ENCODE measurements around the gene KCTD7. TPM values are rescaled to one million over a fixed set of nuclear protein-coding genes. Genes with fewer than 3 reads are reported as not detected.
"Not testable (repeated sequence)": the region's sequence is repeated elsewhere in the genome, so short reads cannot be mapped to it uniquely, and the experiment has no call there.

Gene KCTD7
- total and polyA plus RNA-seq, 4 donors = 10.8 to 24.4 (median 13.1) TPM

GRCh38 chr7:66654275-66655112, 25.8 kb downstream of the KCTD7 start:
- no peaks in the 10 kb centered on the region for H3K4me1 ChIP-seq (ENCODE audit: control insufficient read depth in 1 of 2, insufficient read depth in 2 of 2, low read length in 2 of 2)
- peak overlapping the region; percentile 89 to 95 for H3K27ac ChIP-seq (ENCODE audit: low read depth in 1 of 2, low read length in 2 of 2)
- H3K27me3 ChIP-seq (ENCODE audit: control insufficient read depth in 1 of 2, insufficient read depth in 2 of 2, low read length in 1 of 2) = no peaks in the 10 kb centered on the region
- ATAC-seq (ENCODE audit: low FRiP score) (peak; percentile 99), DNase-seq (peak; percentile 99)
- WGBS, 2 donors = 0% methylated on average over 73 to 92 of the region's 92 CpGs
- no peaks in the 10 kb centered on the region for H3K36me3 ChIP-seq (ENCODE audit: control insufficient read depth in 1 of 2, insufficient read depth in 2 of 2, low read length in 1 of 2)
- peak overlapping the region; percentile 47 to 74 for H3K4me3 ChIP-seq (ENCODE audit: low read length in 2 of 2)
- H3K9me3 ChIP-seq (ENCODE audit: control insufficient read depth, low read length) = no peaks in the 10 kb centered on the region
- intact Hi-C loops (cut with DNase I) = loop anchor here (1.0 to 10.0 kb wide), 4 partner anchors 25 to 620 kb away; partner anchors contain the start of genes SBDS (in 1 of the 2) and TYW1 (in 1 of the 2)

DNA sequence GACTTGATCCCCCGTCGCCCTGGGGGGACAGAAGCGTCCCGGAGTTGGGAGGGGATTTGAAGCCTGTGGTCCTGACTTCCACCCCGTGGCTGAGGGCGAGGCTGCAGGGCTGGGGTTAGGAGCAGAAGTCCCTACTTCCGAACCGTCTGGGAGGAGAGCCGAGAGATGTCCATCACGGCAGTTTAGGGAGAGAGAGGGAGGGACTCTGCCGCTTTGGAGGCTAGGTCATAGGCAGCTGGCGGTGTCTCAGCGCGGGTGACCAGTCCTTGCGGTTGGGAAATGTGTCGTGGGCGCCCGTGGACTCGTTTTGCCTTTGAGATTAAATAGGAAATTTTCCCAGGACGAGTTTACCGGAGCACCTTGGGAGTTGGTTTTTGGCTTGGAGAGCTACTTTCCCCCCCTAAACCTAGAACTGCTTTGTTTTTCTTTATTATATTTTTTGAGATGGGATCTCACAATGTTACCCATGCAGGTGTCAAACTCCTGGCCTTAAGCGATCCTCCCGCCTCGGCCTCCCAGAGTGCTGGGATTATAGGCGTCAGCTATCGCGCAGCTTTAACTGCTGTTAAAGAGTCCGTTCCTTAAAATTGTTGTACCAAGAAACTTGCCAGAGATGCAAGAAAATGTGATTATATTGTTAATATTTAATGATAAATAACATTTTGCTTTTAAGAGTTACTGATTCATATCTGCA, 26.6 kb downstream of the KCTD7 start:
- H3K4me1 ChIP-seq (ENCODE audit: control insufficient read depth in 1 of 2, insufficient read depth in 2 of 2, low read length in 2 of 2); H3K36me3 ChIP-seq (ENCODE audit: control insufficient read depth in 1 of 2, insufficient read depth in 2 of 2, low read length in 1 of 2); H3K9me3 ChIP-seq (ENCODE audit: control insufficient read depth, low read length); H3K27me3 ChIP-seq (ENCODE audit: control insufficient read depth in 1 of 2, insufficient read depth in 2 of 2, low read length in 1 of 2): not testable (repeated sequence)
- peak overlapping the region; percentile 47 to 74 for H3K4me3 ChIP-seq (ENCODE audit: low read length in 2 of 2)
- DNase-seq (peak in 1 of 2 donors; percentile 83), ATAC-seq (ENCODE audit: low FRiP score) (peak; percentile 75)
- H3K27ac ChIP-seq (ENCODE audit: low read depth in 1 of 2, low read length in 2 of 2) = peak overlapping the region; percentile 89 to 95
- intact Hi-C loops (cut with DNase I) = loop anchor here in 1 of 2 donors (10.0 kb wide), 3 partner anchors 100 to 620 kb away; partner anchors contain the start of genes SBDS and TYW1
- WGBS, 2 donors = 3 to 4% methylated on average over 28 of the region's 28 CpGs

- not testable (repeated sequence) for H3K9me3 ChIP-seq (ENCODE audit: control insufficient read depth, low read length); H3K27me3 ChIP-seq (ENCODE audit: control insufficient read depth in 1 of 2, insufficient read depth in 2 of 2, low read length in 1 of 2); ATAC-seq (ENCODE audit: low FRiP score); H3K36me3 ChIP-seq (ENCODE audit: control insufficient read depth in 1 of 2, insufficient read depth in 2 of 2, low read length in 1 of 2); H3K4me1 ChIP-seq (ENCODE audit: control insufficient read depth in 1 of 2, insufficient read depth in 2 of 2, low read length in 2 of 2); H3K4me3 ChIP-seq (ENCODE audit: low read length in 2 of 2); DNase-seq; H3K27ac ChIP-seq (ENCODE audit: low read depth in 1 of 2, low read length in 2 of 2)
- WGBS, 2 donors = 39 to 54% methylated on average over 11 of the region's 11 CpGs
- intact Hi-C loops (cut with DNase I) = loop anchor here in 1 of 2 donors (10.0 kb wide), 3 partner anchors 101 to 621 kb away; partner anchors contain the start of genes SBDS and TYW1
These were observed 27.3 kb downstream of the KCTD7 start for GRCh38 chr7:66655826-66656485.

- WGBS, 2 donors = 50 to 70% methylated on average over 2 of the region's 2 CpGs
- no peak for ATAC-seq (ENCODE audit: low FRiP score)
- Histone ChIP-seq H3K36me3 (ENCODE audit: control insufficient read depth in 1 of 2, insufficient read depth in 2 of 2, low read length in 1 of 2) (no peaks in the 10 kb centered on the region), H3K9me3 (ENCODE audit: control insufficient read depth, low read length) (no peaks in the 10 kb centered on the region), H3K27ac (ENCODE audit: low read depth in 1 of 2, low read length in 2 of 2) (no peak overlapping the region), H3K4me1 (ENCODE audit: control insufficient read depth in 1 of 2, insufficient read depth in 2 of 2, low read length in 2 of 2) (no peaks in the 10 kb centered on the region), H3K27me3 (ENCODE audit: control insufficient read depth in 1 of 2, insufficient read depth in 2 of 2, low read length in 1 of 2) (no peaks in the 10 kb centered on the region), H3K4me3 (ENCODE audit: low read length in 2 of 2) (no peak overlapping the region)
- DNase-seq = no peak
- intact Hi-C loops (cut with DNase I) = loop anchor here in 1 of 2 donors (10.0 kb wide), 3 partner anchors 103 to 623 kb away; partner anchors contain the start of genes SBDS and TYW1
These were observed 29.1 kb downstream of the KCTD7 start for GRCh38 chr7:66657798-66658197.

DNA sequence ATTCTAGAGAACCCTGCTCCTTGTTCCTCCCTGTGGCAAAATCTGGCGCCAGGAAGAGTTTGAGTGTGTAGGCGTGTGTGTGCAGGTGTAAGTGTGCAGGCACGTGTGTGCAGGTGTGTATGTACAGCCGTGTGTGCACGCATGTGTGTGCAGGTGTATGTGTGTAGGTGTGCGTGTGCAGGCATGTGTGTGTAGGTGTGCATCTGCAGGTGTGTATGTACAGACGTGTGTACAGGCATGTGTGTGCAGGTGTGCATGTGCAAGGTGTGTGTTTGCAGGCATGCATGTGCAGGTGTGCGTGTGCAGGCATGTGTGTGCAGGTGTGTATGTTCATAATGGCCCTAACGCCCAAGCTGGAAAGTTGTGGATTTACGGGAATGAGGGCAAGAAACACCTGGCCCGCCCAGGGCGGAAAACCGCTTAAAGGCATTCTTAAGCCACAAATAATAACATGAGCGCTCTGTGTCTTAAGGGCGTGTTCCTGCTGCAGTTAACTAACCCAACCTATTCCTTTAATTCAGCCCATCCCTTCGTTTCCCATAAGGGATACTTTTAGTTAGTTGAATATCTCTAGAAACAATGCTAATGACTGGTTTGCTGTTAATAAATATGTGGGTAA, 34.1 kb downstream of the KCTD7 start:
- Histone ChIP-seq H3K4me1 (ENCODE audit: control insufficient read depth in 1 of 2, insufficient read depth in 2 of 2, low read length in 2 of 2) (no peaks in the 10 kb centered on the region), H3K9me3 (ENCODE audit: control insufficient read depth, low read length) (no peaks in the 10 kb centered on the region), H3K4me3 (ENCODE audit: low read length in 2 of 2) (no peak overlapping the region), H3K27me3 (ENCODE audit: control insufficient read depth in 1 of 2, insufficient read depth in 2 of 2, low read length in 1 of 2) (no peaks in the 10 kb centered on the region), H3K27ac (ENCODE audit: low read depth in 1 of 2, low read length in 2 of 2) (no peak overlapping the region), H3K36me3 (ENCODE audit: control insufficient read depth in 1 of 2, insufficient read depth in 2 of 2, low read length in 1 of 2) (no peaks in the 10 kb centered on the region)
- no peak for DNase-seq
- ATAC-seq (ENCODE audit: low FRiP score) = no peak
- WGBS, 2 donors = 89 to 95% methylated on average over 16 of the region's 16 CpGs
- intact Hi-C loops (cut with DNase I) = no loop called here

- no peak for DNase-seq
- H3K4me3 ChIP-seq (ENCODE audit: low read length in 2 of 2) = no peak overlapping the region
- 77% methylated on average over 24 of the region's 24 CpGs for WGBS, 2 donors
- H3K36me3 ChIP-seq (ENCODE audit: control insufficient read depth in 1 of 2, insufficient read depth in 2 of 2, low read length in 1 of 2) = no peaks in the 10 kb centered on the region
- H3K27ac ChIP-seq (ENCODE audit: low read depth in 1 of 2, low read length in 2 of 2) = no peak overlapping the region
- intact Hi-C loops (cut with DNase I) = no loop called here
- no peaks in the 10 kb centered on the region for H3K9me3 ChIP-seq (ENCODE audit: control insufficient read depth, low read length)
- H3K27me3 ChIP-seq (ENCODE audit: control insufficient read depth in 1 of 2, insufficient read depth in 2 of 2, low read length in 1 of 2) = no peaks in the 10 kb centered on the region
- ATAC-seq (ENCODE audit: low FRiP score) = peak; percentile 17
- H3K4me1 ChIP-seq (ENCODE audit: control insufficient read depth in 1 of 2, insufficient read depth in 2 of 2, low read length in 2 of 2) = no peaks in the 10 kb centered on the region
These were observed 36.1 kb downstream of the KCTD7 start for GRCh38 chr7:66664590-66665293.

DNA sequence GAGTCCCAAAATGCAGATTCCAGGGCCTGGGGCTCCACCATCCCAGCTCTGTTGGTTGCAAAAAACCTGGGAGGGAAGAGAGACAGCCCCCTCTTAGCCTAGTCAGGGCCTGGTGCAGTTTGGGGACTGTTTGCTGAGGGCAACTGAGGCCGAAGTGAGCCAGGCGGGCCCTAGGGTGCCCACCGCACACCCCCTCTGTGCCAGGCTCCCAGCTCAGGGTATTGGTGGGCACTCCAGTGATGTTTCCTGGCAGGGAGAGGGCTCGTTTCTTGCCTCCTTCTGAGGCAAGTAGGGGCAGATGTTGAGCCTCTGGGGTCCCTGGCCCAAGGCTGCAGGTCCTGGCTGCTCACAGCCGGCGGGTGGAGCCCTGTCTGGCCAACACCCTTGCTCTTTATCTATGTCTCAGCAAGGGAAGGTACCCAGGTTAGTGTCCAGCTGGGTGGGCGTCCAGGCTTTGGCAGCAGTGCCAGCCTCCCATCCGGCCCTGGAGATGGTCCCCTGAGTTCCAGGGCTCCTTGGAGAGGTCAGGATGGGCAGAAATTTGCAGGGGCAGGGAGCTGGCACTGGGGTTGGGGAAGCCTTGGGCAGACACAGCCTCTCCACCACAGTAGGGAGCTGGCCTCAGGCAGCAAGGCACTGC, 37.8 kb downstream of the KCTD7 start:
- 87 to 88% methylated on average over 7 to 8 of the region's 8 CpGs for WGBS, 2 donors
- Histone ChIP-seq H3K36me3 (ENCODE audit: control insufficient read depth in 1 of 2, insufficient read depth in 2 of 2, low read length in 1 of 2) (no peaks in the 10 kb centered on the region), H3K4me1 (ENCODE audit: control insufficient read depth in 1 of 2, insufficient read depth in 2 of 2, low read length in 2 of 2) (no peaks in the 10 kb centered on the region), H3K27me3 (ENCODE audit: control insufficient read depth in 1 of 2, insufficient read depth in 2 of 2, low read length in 1 of 2) (no peaks in the 10 kb centered on the region), H3K4me3 (ENCODE audit: low read length in 2 of 2) (no peak overlapping the region), H3K27ac (ENCODE audit: low read depth in 1 of 2, low read length in 2 of 2) (no peak overlapping the region), H3K9me3 (ENCODE audit: control insufficient read depth, low read length) (no peaks in the 10 kb centered on the region)
- no peak for DNase-seq
- intact Hi-C loops (cut with DNase I) = no loop called here
- no peak for ATAC-seq (ENCODE audit: low FRiP score)

Data from aorta (tissue), 5 donors.